PFSK-1 (cell line): ENCODE results near the gene UGDH.

ENCODE experiments used
- FOXP2 ChIP-seq: optimal IDR thresholded peaks from 2 replicates; pipeline ENCODE3; 2011; ENCODE audit warnings: borderline replicate concordance, control low read depth, inconsistent platforms; ENCODE audit not compliant: insufficient read depth; ENCODE audit errors: extremely low read length, extremely low read depth
- POLR2AphosphoS5 ChIP-seq: IDR thresholded peaks from 2 replicates; pipeline ENCODE4 v1.6.1; 2012; ENCODE audit warnings: low read depth, mild to moderate bottlenecking, control low read depth, low read length, moderate library complexity
- TAF1 ChIP-seq: IDR thresholded peaks from 2 replicates; pipeline ENCODE4 v1.6.1; 2012; ENCODE audit warnings: low read length, control low read depth, borderline replicate concordance; ENCODE audit not compliant: insufficient read depth
- TF ChIP-seq, protein P1 (sequence below), 2 experiments: IDR thresholded peaks; 2 replicates each; pipeline versions ENCODE4 v1.6.1 to v1.8.0; 2011 to 2012; ENCODE audit warnings: low read depth in 2 of 2, low read length in 2 of 2, control low read depth in 1 of 2, inconsistent platforms in 1 of 2, mild to moderate bottlenecking in 1 of 2, moderate library complexity in 1 of 2; ENCODE audit not compliant: insufficient read depth in 1 of 2

DNA sequence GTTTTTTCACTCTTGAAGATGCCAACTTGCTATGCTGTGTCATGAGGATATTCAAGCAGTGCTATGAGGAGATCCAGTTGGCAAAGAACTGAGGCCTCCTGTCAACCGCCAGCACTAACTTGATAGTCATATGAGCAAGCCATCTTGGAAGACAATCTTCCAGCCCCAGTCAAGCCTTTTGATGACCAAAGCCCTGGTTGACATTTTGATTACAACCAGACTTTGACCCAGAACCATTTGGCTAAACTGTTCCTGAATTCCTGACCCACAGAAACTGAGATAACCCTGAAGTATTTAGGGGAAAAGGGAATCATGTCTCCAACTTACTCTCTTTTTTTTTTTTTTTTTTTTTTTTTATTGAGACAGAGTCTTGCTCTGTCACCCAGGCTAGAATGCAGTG is 32.9 kb downstream of the UGDH start:
- TF ChIP-seq POLR2AphosphoS5 (no peak), FOXP2 (no peak), TAF1 (no peak)
- TF ChIP-seq, protein P1, sequence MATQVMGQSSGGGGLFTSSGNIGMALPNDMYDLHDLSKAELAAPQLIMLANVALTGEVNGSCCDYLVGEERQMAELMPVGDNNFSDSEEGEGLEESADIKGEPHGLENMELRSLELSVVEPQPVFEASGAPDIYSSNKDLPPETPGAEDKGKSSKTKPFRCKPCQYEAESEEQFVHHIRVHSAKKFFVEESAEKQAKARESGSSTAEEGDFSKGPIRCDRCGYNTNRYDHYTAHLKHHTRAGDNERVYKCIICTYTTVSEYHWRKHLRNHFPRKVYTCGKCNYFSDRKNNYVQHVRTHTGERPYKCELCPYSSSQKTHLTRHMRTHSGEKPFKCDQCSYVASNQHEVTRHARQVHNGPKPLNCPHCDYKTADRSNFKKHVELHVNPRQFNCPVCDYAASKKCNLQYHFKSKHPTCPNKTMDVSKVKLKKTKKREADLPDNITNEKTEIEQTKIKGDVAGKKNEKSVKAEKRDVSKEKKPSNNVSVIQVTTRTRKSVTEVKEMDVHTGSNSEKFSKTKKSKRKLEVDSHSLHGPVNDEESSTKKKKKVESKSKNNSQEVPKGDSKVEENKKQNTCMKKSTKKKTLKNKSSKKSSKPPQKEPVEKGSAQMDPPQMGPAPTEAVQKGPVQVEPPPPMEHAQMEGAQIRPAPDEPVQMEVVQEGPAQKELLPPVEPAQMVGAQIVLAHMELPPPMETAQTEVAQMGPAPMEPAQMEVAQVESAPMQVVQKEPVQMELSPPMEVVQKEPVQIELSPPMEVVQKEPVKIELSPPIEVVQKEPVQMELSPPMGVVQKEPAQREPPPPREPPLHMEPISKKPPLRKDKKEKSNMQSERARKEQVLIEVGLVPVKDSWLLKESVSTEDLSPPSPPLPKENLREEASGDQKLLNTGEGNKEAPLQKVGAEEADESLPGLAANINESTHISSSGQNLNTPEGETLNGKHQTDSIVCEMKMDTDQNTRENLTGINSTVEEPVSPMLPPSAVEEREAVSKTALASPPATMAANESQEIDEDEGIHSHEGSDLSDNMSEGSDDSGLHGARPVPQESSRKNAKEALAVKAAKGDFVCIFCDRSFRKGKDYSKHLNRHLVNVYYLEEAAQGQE (IDR thresholded peaks at IDR 0.05; ENCODE audit: insufficient read depth in 1 of 2, low read depth in 2 of 2, low read length in 2 of 2), result no peak
